Measurements from ENCODE around the gene TTLL13. TPM values are rescaled to one million over a fixed set of nuclear protein-coding genes. Genes with fewer than 3 reads are reported as not detected.

Gene TTLL13
- polyA plus RNA-seq, 1 of the 3 experiments (the other 2 are of a cell fraction): 0.03 TPM

DNA sequence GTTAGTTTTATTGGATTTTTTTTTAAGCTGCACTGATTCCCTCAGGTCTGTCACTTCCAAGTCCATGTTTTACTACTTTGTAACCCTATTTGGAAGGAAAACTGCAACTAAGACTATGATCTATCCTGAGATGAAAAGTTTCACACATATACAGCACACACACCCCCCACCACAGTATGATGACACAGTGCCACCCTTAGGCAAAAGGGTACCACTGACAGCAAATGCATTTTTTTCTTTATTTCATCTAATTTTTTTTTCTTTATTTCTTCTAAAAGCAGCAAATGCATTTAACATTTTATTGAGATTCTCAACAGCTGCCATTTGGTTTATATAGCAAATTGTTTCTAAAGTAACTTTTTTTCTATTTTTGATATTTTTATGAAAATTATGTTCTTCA is 37.3 kb downstream of the TTLL13 start:
- Histone ChIP-seq H3K79me2 (ENCODE audit: insufficient read depth) (no peaks in the 10 kb centered on the region), H3K27ac (ENCODE audit: low read depth in 2 of 2, low read length in 1 of 2) (peak overlapping the region in 1 of 2 experiments; percentile 12; a peak in 1 of 4 replicates), H3F3A (replicated peaks; ENCODE audit: insufficient read depth) (no peaks in the 10 kb centered on the region), H3K9me2 (no peaks in the 10 kb centered on the region), H3K27me3 (ENCODE audit: insufficient read depth) (no peaks in the 10 kb centered on the region), H3K4me2 (no peak overlapping the region), H3K36me3 (replicated peaks in 1 of 2; ENCODE audit: control insufficient read depth in 1 of 2, insufficient read depth in 2 of 2, low read length in 1 of 2) (no peaks in the 10 kb centered on the region), H3K9me3 (no peaks in the 10 kb centered on the region), H3K4me3 (ENCODE audit: low read depth in 2 of 2, low read length in 1 of 2) (no peak overlapping the region), H2AFZ (ENCODE audit: low read depth) (no peak overlapping the region), H3K4me1 (ENCODE audit: control insufficient read depth in 1 of 2, insufficient read depth in 2 of 2, low read depth in 1 of 2, low read length in 1 of 2) (peaks cover 0 to 3% of the 10 kb centered on the region in 2 experiments; a peak in 1 of 4 replicates), H4K20me1 (ENCODE audit: insufficient read depth) (no peaks in the 10 kb centered on the region), H3K9ac (no peak overlapping the region)
- no peak for TF ChIP-seq TCF12 (IDR thresholded peaks at IDR 0.05)
- TF ChIP-seq RAD21 (IDR thresholded peaks at IDR 0.05; ENCODE audit: low read length): peak; percentile 76
- TF ChIP-seq, protein P1, sequence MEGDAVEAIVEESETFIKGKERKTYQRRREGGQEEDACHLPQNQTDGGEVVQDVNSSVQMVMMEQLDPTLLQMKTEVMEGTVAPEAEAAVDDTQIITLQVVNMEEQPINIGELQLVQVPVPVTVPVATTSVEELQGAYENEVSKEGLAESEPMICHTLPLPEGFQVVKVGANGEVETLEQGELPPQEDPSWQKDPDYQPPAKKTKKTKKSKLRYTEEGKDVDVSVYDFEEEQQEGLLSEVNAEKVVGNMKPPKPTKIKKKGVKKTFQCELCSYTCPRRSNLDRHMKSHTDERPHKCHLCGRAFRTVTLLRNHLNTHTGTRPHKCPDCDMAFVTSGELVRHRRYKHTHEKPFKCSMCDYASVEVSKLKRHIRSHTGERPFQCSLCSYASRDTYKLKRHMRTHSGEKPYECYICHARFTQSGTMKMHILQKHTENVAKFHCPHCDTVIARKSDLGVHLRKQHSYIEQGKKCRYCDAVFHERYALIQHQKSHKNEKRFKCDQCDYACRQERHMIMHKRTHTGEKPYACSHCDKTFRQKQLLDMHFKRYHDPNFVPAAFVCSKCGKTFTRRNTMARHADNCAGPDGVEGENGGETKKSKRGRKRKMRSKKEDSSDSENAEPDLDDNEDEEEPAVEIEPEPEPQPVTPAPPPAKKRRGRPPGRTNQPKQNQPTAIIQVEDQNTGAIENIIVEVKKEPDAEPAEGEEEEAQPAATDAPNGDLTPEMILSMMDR (IDR thresholded peaks at IDR 0.05): peak; percentile 64
- peak; percentile 41; the same call in 1 of the 2 replicates for TF ChIP-seq SMC3 (IDR thresholded peaks at IDR 0.05; ENCODE audit: low read depth, low read length)
- ChIA-PET POLR2A (no interaction called here), CTCF (interaction anchor here (0.7 to 2.2 kb wide), 14 partner anchors 9 to 599 kb away, joined by 3 to 9 read pairs (median 4); partner anchors contain the start of genes CIB1 and TTLL13)
- DNase-seq: peak; percentile 69

DNA sequence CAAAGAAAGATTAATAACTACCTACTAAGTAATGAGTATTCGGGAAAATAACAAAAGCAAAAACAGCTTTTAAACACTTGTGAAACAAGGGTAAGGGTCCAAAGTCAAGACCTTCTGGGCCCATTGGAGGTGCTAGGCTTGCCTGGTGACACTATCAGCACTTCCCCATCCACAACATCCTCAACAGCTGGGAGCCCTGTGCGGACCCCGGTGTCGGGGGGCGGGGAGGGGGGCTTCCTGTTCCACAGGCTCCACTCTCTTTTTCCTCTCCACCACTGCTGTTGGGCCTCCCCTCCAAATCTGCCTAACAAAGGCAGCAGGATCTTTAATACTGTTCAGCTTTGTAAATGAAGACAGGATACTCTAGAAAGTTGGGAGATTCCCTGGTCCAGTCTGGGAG is 37.7 kb downstream of the TTLL13 start:
- H4K20me1 ChIP-seq (ENCODE audit: insufficient read depth): no peaks in the 10 kb centered on the region
- H3K79me2 ChIP-seq (ENCODE audit: insufficient read depth): no peaks in the 10 kb centered on the region
- no peak overlapping the region for H3K9ac ChIP-seq
- no peaks in the 10 kb centered on the region for H3F3A ChIP-seq (replicated peaks; ENCODE audit: insufficient read depth)
- peak overlapping the region in 1 of 2 experiments; percentile 48; a peak in 1 of 4 replicates for H3K27ac ChIP-seq (ENCODE audit: low read depth in 2 of 2, low read length in 1 of 2)
- CTCF ChIA-PET: interaction anchor here (0.8 to 2.2 kb wide), 11 partner anchors 14 to 599 kb away, joined by 3 to 9 read pairs (median 4); partner anchors contain the start of gene TTLL13
- no peaks in the 10 kb centered on the region for H3K27me3 ChIP-seq (ENCODE audit: insufficient read depth)
- POLR2A ChIA-PET: no interaction called here
- WGBS (ENCODE audit: low lambda C conversion rate): 96% methylated on average over 5 of the region's 5 CpGs
- TF ChIP-seq MXI1 (IDR thresholded peaks at IDR 0.05; ENCODE audit: low read depth, low read length) (no peak), RCOR1 (IDR thresholded peaks at IDR 0.05; ENCODE audit: low read length) (no peak), CHD2 (IDR thresholded peaks at IDR 0.05; ENCODE audit: low read length, partially characterized antibody) (no peak), YY1 (IDR thresholded peaks at IDR 0.05; ENCODE audit: low read depth) (no peak), EZH2phosphoT487 (IDR thresholded peaks at IDR 0.05; ENCODE audit: borderline replicate concordance, low read depth) (no peak)
- TF ChIP-seq, protein P2, sequence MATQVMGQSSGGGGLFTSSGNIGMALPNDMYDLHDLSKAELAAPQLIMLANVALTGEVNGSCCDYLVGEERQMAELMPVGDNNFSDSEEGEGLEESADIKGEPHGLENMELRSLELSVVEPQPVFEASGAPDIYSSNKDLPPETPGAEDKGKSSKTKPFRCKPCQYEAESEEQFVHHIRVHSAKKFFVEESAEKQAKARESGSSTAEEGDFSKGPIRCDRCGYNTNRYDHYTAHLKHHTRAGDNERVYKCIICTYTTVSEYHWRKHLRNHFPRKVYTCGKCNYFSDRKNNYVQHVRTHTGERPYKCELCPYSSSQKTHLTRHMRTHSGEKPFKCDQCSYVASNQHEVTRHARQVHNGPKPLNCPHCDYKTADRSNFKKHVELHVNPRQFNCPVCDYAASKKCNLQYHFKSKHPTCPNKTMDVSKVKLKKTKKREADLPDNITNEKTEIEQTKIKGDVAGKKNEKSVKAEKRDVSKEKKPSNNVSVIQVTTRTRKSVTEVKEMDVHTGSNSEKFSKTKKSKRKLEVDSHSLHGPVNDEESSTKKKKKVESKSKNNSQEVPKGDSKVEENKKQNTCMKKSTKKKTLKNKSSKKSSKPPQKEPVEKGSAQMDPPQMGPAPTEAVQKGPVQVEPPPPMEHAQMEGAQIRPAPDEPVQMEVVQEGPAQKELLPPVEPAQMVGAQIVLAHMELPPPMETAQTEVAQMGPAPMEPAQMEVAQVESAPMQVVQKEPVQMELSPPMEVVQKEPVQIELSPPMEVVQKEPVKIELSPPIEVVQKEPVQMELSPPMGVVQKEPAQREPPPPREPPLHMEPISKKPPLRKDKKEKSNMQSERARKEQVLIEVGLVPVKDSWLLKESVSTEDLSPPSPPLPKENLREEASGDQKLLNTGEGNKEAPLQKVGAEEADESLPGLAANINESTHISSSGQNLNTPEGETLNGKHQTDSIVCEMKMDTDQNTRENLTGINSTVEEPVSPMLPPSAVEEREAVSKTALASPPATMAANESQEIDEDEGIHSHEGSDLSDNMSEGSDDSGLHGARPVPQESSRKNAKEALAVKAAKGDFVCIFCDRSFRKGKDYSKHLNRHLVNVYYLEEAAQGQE (IDR thresholded peaks at IDR 0.05; ENCODE audit: low read depth, low read length): no peak
- TF ChIP-seq, protein P3, sequence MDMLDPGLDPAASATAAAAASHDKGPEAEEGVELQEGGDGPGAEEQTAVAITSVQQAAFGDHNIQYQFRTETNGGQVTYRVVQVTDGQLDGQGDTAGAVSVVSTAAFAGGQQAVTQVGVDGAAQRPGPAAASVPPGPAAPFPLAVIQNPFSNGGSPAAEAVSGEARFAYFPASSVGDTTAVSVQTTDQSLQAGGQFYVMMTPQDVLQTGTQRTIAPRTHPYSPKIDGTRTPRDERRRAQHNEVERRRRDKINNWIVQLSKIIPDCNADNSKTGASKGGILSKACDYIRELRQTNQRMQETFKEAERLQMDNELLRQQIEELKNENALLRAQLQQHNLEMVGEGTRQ (IDR thresholded peaks at IDR 0.05; ENCODE audit: borderline replicate concordance, low read depth, low read length): no peak
- TF ChIP-seq, protein P1 (IDR thresholded peaks at IDR 0.05): no peak
- H3K9me3 ChIP-seq: no peaks in the 10 kb centered on the region
- no peaks in the 10 kb centered on the region for H3K9me2 ChIP-seq
- no peak overlapping the region for H3K4me3 ChIP-seq (ENCODE audit: low read depth in 2 of 2, low read length in 1 of 2)
- DNase-seq: no peak
- no peaks in the 10 kb centered on the region for H3K36me3 ChIP-seq (replicated peaks in 1 of 2; ENCODE audit: control insufficient read depth in 1 of 2, insufficient read depth in 2 of 2, low read length in 1 of 2)
- H3K4me1 ChIP-seq (ENCODE audit: control insufficient read depth in 1 of 2, insufficient read depth in 2 of 2, low read depth in 1 of 2, low read length in 1 of 2): peaks cover 0 to 3% of the 10 kb centered on the region in 2 experiments; a peak in 1 of 4 replicates
- H3K4me2 ChIP-seq: no peak overlapping the region; the same call in 1 of the 2 replicates
- no peak overlapping the region for H2AFZ ChIP-seq (ENCODE audit: low read depth)
